Neutrophil (primary cell): Measurements from ENCODE around the gene JAM3.

Source experiments
- H3K27ac ChIP-seq: fragments of 200-600 bp; sonication (generic); 2 replicates; pipeline ENCODE4 v1.5.1; 2016; ENCODE audit warnings: mild to moderate bottlenecking, moderate library complexity
- H3K27me3 ChIP-seq: fragments of 200-600 bp; sonication (generic); 2 replicates; pipeline ENCODE4 v1.6.0; 2016; ENCODE audit warnings: mild to moderate bottlenecking
- H3K36me3 ChIP-seq: fragments of 200-600 bp; sonication (generic); 2 replicates; pipeline ENCODE4 v1.5.1; 2017
- H3K4me1 ChIP-seq, 2 experiments: fragments of 200-600 bp in 1 of 2; sonication (generic) in 1 of 2; 1 replicate in 1 of 2; 2 replicates in 1 of 2; pipeline versions ENCODE4 v1.5.1 to v1.6.1; 2013 to 2016; ENCODE audit warnings: low read depth in 1 of 2, low read length in 1 of 2, mild to moderate bottlenecking in 1 of 2, moderate library complexity in 1 of 2; ENCODE audit not compliant: control insufficient read depth in 1 of 2, insufficient read depth in 1 of 2
- H3K4me3 ChIP-seq, 2 experiments: fragments of 200-600 bp in 1 of 2; sonication (generic) in 1 of 2; 1 replicate in 1 of 2; 2 replicates in 1 of 2; pipeline ENCODE4 v1.5.1; 2013 to 2016; ENCODE audit warnings: low read depth in 1 of 2, low read length in 1 of 2, mild to moderate bottlenecking in 1 of 2, moderate library complexity in 1 of 2
- H3K9me3 ChIP-seq: fragments of 200-600 bp; sonication (generic); 2 replicates; pipeline ENCODE4 v1.5.1; 2016
- CTCF ChIP-seq: fragments of 200-600 bp; sonication (generic); IDR thresholded peaks from 2 replicates; pipeline ENCODE4 v1.5.1; 2016; ENCODE audit warnings: antibody characterized with exemption

The JAM3 gene

GRCh38 chr11:134062265-134063123 lies 6.4 kb upstream of the JAM3 start:
- no peak for TF ChIP-seq CTCF
- no peaks in the 10 kb centered on the region for H3K9me3 ChIP-seq
- no peaks in the 10 kb centered on the region for H3K36me3 ChIP-seq
- H3K4me1 ChIP-seq = no peaks in the 10 kb centered on the region
- H3K27ac ChIP-seq = no peak overlapping the region
- H3K27me3 ChIP-seq = peaks cover 33% of the 10 kb centered on the region
- no peak overlapping the region for H3K4me3 ChIP-seq

- H3K27me3 ChIP-seq = peaks cover 39% of the 10 kb centered on the region
- no peak for TF ChIP-seq CTCF
- no peaks in the 10 kb centered on the region for H3K4me1 ChIP-seq
Observed at GRCh38 chr11:134063124-134063495, 5.8 kb upstream of the JAM3 start.

GRCh38 chr11:134063991-134064747 lies 4.7 kb upstream of the JAM3 start:
- H3K36me3 ChIP-seq = no peaks in the 10 kb centered on the region
- no peaks in the 10 kb centered on the region for H3K4me1 ChIP-seq
- H3K27ac ChIP-seq = no peak overlapping the region
- no peak overlapping the region for H3K4me3 ChIP-seq
- no peaks in the 10 kb centered on the region for H3K9me3 ChIP-seq
- no peak for TF ChIP-seq CTCF
- H3K27me3 ChIP-seq = peaks cover 41% of the 10 kb centered on the region

More at GRCh38 chr11:134063124-134063495, 5.8 kb upstream of the JAM3 start:
- no peak overlapping the region for H3K27ac ChIP-seq
- no peaks in the 10 kb centered on the region for H3K9me3 ChIP-seq
- H3K36me3 ChIP-seq = no peaks in the 10 kb centered on the region
- no peak overlapping the region for H3K4me3 ChIP-seq

- Histone ChIP-seq H3K9me3 (no peaks in the 10 kb centered on the region), H3K36me3 (no peaks in the 10 kb centered on the region), H3K4me3 (no peak overlapping the region), H3K4me1 (no peaks in the 10 kb centered on the region), H3K27me3 (peaks cover 47% of the 10 kb centered on the region), H3K27ac (no peak overlapping the region)
- TF ChIP-seq CTCF = no peak
Observed at GRCh38 chr11:134065381-134065780, 3.5 kb upstream of the JAM3 start.

GRCh38 chr11:134066943-134067885 lies 1.7 kb upstream of the JAM3 start:
- TF ChIP-seq CTCF = no peak
- Histone ChIP-seq H3K4me3 (no peak overlapping the region), H3K4me1 (no peaks in the 10 kb centered on the region), H3K27ac (no peak overlapping the region), H3K36me3 (no peaks in the 10 kb centered on the region), H3K27me3 (peaks cover 66% of the 10 kb centered on the region), H3K9me3 (no peaks in the 10 kb centered on the region)
